ENCODE measurements around the gene ECE1.

ECE1 gene

DNA sequence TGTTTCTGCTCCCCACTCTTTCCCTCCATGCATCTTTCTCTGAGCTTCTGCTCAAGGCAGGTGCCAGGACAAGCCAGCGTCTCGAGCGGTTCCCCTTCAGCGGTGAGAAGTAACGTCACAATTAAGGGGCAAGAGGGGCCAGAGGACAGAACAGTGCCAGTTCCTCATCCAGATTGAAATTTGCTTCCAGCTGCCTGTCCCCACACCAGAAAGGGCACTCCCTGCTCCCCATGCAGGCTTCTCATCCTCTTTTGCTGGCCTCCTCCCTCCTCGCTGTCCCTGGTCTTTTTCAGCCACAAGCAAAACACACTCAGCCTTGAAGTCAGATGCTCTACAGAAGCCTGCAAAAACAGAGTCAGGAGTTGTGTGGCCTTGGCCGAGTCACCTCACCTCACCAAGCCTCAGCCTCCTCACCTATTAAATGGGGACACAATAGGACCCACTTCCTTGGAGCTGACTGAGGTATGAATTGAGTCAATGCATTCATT, 35.0 kb upstream of the ECE1 start:
- DNase-seq: no peak

DNA sequence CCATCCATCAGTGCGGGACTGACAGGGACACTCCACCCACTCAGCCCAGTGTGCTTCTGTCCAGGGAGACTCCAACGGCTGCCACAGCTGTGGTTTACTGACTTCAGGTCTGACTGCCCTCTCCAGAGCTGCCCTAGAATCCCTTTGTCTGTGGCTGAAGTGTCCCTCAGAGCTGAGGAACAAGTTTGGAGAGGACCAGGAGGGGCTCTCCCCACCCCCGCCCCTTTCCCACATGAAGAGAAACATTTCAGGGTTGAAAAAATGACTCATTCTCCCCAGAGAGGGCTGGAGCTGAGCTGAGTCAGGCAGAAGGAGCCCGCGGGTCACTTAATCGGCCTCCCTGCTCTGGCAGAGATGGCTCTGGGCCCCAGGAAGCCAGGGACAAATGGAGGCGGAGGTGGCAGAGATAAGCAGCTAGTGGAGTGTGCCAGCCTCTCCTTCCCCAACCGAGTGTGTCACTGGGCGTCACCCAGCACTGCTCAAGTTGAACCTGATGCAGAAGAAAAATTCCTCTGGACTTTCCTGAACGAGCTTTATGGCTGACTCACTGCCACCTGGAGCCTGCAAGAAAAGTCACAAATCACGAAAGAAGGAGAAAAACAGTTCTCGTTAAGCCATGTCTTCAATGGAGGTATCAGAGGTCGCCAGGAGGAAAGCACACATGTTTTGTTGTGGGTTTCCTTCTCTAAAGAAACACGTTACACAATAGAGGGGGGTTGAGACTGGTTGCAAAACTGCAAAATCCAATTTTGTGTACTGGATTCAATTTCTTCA, 34.3 kb upstream of the ECE1 start:
- no peak for DNase-seq

DNA sequence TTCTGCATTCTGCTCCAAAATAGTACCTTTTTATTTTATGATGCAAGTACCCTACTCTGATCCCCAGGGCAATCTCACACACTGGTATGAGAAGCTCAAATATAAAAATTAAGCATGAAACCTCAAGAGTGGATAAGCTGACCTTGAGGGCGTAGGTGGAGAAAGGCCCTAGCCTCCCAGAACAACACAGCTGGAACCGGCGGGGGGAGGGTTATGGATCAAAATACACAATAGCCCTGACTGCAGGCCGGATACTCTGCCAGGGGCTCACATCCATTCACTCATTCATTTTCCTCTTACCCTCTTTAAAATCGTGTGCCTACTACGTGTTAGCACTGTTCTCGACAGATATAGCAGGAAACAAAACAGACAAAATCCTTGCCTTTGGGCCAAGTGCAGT, 32.8 kb upstream of the ECE1 start:
- no peak for DNase-seq

DNA sequence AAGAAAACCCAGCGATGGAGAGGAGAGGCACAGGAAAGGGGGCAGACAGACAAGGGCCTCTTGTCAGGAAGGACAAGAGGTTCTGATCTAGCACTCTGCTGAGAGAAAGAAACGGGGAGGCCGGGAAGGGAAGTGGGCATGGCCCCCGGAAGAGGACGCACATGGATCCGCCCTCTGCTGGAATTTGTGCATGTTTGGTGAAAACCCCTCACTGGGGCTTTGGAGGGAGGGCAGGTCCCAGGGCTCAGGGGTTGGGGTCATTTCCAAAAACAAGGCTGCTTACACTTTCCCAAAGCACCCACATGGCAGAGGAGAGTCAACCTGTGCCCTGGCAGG, 32.4 kb upstream of the ECE1 start:
- no peak for DNase-seq

DNA sequence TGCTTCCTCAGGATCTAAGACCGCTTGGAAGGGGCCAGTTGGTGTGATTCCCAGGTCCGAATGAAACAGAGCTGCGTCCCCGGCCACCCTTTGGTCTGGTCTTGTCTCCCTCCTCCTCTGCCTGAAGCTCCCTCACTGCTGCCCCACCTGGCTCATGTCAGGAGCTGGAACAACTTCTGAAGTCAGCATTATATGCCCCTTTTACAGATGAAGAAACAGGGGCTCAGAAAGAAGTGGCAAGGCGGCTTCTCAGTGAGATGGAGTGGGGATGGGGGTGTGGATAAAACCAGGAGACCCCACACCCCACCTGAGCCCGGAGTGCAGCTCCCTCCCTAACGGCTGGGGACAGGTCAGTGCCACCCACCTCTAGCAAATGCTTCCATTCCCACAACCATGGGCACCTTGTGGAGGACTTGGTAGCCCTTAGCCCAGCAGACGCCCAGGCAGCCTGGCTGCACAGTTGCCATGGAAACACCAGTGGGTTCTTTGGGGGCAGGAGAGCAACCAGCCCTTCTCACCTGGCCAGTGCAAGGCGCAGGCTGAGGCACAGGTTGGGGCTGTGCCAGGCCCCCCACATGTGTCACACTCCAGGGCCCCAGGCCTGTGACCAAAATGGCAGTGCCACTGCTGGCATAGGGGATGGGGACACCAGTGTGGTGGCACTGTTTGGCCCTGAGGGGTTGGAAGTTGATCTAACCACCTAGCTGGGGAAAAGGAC, 31.9 kb upstream of the ECE1 start:
- no peak for DNase-seq

DNA sequence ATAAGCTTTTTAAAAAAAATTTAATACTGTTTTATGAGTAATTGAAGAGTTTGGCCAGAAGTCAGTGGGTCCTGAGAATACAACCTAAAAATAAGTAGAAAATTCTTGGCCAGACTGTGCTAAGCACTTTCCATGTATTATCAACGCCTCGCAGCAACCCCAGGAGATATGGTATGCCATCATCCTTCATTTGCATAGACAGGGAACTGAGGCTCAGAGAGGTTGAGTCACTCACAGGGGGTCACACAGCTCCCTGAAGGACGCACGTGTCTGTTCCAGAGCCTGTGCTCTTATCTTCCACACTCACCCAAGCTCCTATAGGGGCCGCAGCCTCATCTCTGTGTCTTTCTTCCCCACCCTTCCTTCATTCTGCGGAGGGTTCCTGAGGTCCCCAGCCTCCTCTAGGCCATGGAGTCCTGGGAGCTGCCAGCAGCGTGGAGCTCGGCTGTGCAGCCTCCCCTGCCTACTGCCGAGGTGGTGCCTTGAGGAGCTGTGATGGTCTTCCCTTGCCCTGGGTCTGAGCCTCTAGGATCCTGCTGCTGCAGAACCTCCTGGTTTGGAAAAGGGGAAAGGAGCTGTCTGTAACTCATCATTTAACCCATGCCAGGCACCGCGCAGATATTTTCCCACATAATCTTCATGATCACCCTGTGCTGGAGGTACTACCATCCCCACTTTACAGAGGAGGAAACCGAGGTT, 30.3 kb upstream of the ECE1 start:
- DNase-seq: no peak

DNA sequence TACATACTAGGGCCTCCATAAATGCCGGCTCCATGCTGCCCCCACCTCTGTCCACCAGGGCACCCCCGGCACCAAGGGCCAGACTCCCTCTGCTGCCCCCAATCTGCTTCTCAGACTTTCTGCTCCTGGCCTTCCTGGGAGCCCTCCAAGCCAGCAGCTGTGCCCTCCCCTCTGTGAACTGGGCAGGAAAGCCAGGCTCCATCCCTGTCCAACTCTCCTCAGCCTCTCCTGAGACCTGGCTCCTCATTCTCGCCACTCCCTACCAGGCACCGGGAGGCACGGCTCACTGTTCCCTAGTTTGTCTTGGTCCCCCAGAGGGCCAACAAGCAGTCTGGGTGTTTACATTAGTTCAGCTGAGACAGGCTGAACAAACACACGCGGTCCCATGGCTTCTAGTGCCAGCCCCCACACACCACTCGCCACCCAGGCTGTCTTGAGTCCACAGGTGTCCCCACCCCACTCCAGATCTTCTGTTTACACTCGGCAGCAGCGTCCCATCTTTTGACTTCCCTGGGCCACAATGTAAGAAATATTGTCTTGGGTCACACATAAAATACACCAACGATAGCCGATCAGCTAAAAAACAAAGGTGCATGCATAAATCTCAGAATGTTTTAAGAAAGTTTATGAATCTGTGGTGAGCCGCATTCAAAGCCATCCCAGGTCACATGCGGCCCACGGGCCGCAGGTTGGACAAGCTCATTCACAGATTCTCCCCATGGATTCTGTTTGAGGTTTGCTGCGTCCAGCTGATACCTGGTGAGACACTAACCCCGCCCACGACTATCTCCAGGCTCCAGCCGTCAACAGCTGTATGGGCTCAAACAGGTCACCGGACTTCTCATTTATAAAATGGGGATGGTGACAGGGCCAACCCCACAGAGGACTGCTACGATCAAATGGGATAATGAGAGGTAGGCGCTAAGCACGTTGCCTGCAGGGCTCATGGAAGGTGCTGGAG, 29.5 kb upstream of the ECE1 start:
- peak; percentile 37 for DNase-seq

DNA sequence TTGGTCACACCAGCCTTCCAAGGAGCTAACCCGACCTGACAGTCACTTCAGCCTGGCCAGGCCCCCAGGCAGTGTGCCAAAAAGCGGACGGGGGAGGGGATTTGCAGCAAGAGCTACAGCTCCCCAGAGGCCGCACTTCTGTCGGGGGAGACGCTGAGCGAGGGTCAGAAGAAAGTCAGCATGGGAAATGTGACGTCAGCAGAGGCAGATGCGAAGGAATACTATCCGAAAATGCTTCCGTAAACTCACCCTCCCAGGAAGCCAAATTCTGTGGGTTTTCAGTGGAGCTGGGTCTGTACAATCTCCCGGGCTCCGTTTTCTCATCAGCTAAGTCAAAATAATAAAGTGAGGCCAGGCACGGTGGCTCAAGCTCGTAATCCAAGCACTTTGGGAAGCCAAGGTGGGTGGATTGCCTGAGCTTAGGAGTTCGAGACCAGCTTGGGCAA, 28.5 kb upstream of the ECE1 start:
- no peak for DNase-seq

DNA sequence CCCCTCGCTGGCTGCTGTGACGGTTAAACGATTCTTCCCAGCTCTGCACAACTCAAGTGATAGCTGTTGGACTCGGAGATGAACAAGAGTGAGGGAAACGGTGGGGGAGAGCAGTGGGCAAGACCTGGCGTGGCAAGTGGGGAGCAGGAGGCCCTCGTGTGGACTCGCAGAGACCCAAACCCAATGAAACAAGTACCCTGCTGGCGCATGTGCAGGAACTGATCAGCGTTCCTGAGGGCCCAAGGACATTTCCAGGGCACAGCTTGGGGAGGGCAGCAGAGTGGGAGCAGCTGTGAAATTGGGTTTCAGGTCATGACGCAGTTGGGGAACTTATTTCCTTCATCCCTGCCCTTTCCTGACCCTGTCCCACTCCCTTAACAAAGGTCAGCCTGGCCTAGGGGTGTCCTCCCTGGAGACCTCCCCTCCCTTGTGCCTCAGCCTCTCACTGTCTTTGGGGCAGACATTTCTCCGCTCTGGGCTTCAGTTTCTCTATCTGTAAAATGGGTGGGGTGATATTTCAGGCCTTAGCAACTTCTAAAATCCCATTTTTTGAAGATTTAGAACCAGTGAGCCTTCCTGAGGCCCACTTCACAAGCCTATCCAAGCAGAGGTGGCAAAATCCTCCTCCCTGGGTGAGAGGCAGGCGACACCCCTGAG, 27.9 kb upstream of the ECE1 start:
- no peak for DNase-seq

DNA sequence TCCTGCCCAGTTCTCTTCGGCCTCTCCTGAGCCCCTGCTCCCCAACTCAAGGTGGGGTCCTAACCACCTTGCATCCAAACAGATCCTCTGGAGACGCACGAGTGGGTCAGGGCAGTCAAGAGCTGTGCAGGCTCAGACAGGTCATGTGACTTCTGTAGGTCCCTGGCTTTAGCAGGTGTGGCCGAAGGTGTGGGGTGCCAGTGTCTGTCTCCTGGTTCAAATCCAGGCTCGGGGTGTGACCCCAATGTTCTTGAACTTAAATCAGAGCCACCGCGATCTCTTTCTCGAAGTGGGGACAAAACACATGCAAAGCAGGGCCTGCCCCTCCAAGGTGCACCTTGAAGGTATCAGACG, 27.4 kb upstream of the ECE1 start:
- no peak for DNase-seq

DNA sequence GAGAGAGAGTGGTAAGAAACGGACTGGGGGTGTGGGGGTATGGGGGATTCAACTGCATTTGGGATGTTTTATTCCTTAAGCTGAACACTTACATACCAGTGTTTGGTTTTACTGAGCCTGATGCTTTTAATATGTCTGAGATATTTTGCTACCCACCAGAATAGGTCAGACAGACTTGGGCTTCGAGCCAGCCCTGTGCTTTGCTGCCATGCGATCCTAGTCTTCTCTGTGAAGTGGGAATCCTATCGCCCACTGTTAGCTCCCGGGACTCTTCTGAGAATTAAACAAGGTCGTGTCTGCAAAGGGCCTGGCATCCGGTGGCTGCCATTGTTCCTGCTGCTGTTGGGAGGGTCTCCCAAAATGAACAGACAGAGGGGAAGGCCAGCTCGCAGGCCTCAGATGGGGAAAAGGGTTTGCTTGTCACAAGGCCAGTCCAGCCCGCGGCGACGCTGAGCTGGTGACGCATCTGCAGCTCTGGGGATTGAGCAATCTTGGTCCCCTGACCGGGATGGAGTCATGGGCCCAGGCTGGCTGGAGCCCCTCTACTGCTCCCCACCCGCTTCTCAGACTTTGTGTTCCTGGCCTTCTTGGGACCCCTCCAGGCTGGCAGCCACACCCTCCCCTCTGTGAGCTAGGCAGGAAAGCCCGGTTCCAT, 26.9 kb upstream of the ECE1 start:
- no peak for DNase-seq

DNA sequence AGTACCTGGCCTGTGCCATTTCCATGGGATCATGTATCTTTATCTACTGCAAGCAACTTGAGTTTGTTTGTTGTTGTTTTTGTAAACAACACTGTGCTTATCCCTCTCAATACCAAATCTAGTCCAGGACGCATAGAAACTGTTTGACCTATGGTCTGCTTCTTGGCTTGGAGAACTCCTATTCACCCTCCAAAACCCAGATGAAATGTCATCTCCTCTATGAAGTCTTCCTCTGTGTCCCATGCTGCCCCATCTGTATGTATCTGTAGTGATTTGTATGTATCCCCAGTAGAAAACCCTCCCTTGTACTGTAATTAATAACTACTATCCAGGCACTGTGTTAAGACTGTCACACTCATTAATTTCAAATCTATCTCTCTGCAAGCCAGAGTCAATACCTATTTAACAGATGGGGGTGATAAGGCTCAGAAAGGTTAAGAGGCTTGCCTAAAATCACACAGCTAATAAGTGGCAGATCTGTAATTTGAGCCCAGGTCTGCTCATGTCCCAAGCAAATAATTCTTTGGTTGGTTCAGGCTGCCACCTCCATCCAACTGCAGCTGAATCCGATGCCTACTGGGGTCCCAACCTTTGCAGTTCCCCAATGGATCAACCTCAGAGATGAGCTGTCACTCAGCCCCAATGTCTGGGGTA, 24.6 kb upstream of the ECE1 start:
- DNase-seq: no peak

DNA sequence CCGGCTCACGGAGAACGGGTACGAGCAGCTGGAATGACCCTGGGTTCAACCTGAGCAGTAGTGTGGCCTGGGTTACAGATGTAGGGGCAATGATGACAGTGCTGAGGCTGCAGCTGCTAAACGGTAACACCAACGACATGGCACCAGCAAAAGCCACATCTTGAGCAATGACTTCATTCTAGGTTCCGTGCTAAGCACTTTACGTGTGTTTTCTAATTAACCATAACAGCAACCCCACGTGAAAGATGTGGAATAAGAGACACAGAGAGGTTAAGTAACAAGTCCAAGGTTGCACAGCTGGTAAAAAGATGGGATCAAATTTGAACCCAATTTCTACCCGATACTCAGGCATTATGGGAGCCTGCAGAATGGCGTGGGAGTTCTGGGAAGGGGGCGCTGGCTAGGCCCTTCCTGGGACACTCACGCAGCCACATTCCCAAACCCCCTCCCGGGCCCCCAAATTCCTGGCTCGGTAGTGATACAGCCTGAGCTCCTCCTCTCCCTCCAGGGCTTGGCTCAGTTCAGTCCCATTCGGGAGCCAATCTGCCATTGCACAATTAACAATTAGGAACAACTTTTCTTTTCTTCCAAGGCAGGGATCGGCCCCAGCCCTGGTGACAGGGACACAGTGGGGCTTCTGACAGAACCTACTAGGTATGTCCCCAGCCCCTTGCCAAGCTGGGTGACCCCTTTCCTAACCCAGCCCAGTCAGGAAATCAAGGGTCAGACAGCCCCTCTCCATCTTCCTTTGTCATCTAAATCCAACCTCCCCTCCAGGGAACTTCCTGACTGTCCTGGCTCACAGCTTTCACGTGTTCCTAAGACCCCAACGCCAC, 23.8 kb upstream of the ECE1 start:
- DNase-seq: no peak

DNA sequence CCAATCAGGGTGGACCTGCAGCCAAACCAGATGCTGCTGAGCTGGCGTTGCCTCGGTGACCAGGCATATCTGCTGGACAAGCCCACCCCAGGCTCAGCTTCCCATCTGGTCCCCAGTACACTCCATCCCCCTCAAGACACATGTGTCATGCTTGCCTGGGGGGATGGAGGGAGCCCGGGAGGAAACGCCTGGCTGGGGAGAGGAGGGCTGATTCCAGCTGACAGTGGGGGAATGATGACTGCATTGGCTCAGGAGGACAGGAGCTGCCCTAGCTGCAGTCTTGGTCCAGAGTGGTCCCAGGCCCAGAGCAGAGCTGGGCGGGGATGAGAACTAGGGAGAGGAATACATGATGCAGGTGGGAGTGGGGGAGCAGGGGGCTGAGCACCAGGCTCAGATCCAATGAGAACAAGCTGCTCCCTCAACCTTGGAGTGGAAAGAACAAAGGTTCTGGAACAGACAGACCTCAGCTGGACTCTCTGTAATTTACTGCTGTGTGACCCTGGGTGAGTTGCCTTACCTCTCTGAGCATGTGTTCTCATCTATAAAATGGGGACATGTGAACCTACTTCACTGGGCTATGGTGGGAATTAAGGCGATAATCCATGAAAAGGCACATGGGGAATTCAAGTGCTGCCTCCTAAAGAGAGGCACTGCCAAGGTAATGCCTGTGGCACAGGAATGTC, 23.1 kb upstream of the ECE1 start:
- DNase-seq: no peak

DNA sequence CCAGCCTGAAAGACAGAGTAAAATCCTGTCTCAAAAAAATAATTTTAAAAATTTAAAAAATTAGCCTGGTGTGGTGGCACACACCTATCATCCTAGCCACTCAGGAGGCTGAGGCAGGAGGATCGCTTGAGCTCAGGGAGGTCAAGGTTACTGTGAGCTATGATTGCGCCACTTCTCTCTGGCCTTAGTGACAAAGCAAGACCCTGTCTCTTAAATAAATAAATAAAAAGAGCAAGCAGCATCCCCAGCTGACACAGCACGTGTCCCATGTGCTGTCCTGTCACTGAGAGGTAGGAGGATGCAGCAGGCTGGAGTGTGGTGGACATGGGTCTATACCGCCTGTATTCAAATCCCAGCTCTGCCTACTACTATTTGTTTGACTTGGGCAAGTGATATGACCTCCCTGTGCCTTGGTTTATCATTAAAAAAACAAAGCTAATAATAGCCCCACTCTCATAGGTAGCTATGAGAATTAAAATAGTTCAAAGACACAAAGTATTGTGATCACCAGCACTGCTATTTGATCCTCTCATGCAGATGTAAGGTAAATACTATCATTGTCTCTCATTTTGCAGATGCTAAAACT, 22.2 kb upstream of the ECE1 start:
- no peak for DNase-seq

DNA sequence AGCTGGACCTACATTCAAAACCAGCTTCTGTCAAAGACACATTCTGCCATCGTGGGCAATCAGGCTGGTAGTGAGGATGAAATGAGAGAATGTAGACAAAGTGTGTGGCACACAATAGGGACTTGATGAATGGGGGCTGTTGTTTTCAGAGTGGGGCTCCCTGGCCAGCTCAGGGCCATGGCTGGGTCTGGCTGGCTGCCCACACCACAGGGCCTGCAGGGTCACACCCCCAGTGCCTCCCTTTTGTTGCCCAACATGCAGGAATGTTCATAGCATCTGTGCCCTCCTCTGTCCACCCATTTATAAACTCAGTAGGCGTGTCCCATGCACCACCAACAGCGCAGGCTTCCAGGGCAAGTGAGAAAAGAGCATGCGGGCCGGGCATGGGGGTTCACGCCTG, 20.8 kb upstream of the ECE1 start:
- no peak for DNase-seq

DNA sequence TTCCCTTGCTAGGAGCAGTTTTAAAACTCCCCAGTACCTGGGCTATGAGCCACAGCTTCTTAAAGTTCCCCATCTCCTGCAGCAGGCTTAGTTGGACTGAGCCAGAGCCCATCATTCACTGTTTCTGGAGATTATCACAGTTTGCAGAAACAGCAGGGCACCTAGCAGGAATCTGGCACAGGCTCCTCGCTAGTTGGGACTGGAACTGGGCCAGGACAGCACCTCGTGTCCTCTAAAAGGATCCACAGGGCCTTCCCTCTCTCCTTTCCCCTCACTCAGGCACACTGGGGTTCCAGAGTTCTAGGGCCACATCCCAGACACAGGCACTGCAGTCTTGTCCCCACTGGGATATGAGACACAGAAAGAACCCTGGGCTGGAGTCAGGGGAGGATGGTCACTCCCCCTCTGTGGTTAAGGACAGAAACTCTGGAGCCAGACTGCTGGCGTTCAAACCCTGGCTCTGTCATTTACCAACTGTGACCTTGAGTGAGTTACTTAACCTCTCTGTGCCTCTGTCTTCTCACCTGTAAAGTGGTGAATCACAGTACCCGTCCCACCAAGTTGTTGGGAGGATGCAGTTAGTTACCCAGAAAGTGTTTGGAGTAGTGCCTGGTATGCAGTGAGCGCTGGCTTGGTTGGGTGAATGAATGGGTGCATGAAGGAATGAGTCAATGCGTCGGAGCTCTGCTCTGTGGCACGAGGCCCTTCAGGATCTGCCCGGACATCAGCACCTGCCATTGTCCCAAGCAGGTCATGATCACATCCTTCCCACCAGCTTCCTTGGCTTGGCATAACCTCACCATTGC, 18.8 kb upstream of the ECE1 start:
- DNase-seq: peak; percentile 77

DNA sequence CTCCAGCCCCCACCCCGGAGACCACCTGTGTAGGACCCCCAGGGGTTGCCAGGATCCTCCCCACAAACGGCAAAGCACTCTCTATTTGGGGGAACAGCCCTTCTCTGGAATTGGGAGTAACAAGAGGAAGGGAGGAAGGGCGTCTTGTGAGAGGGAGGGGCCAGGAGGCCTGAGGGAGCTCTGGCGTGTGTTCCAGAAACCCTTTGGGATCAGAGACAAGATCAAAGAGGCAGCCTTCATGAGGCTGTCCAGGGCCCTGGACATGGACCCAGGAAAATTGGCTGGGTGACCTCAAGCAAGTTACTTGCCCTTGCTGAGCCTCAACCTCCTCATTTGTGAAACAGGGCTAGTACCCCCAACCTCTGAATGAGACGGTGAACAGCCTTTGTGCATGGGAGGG, 18.1 kb upstream of the ECE1 start:
- DNase-seq: no peak
